GM23338 (cell line): ENCODE data around the gene CTSC. TPM values are rescaled to one million over a fixed set of nuclear protein-coding genes. Genes with fewer than 3 reads are reported as not detected.

Source experiments
- ATAC-seq: fragments of 200-7000 bp; cut with Tn5 transposase; 3 replicates; pipeline ENCODE4 v1.9.1; 2020
- DNase-seq: peaks from one replicate; pipeline ENCODE4 v3.0.0-alpha.2; 2015; ENCODE audit warnings: low spot score
- H2AFZ ChIP-seq: fragments of 200-600 bp; sonication (generic); 2 replicates; pipeline ENCODE4 v1.8.0; 2016; ENCODE audit warnings: antibody characterized with exemption, mild to moderate bottlenecking, moderate library complexity
- H3F3A ChIP-seq: fragments of 200-600 bp; sonication (generic); replicated peaks from 2 replicates; pipeline ENCODE4 v1.8.0; 2017; ENCODE audit warnings: antibody characterized with exemption, mixed run types, low read depth
- H3K27ac ChIP-seq: fragments of 200-600 bp; sonication (generic); 2 replicates; pipeline ENCODE4 v1.6.1; 2016; ENCODE audit warnings: low read depth
- H3K27me3 ChIP-seq: fragments of 200-600 bp; sonication (generic); 2 replicates; pipeline ENCODE4 v1.8.0; 2016; ENCODE audit warnings: mild to moderate bottlenecking, mixed run types, moderate library complexity; ENCODE audit not compliant: insufficient read depth
- H3K36me3 ChIP-seq: fragments of 200-600 bp; sonication (generic); 2 replicates; pipeline ENCODE4 v1.8.0; 2016; ENCODE audit warnings: mild to moderate bottlenecking; ENCODE audit not compliant: insufficient read depth
- H3K4me1 ChIP-seq: fragments of 200-600 bp; sonication (generic); 2 replicates; pipeline ENCODE4 v1.8.0; 2016; ENCODE audit warnings: mild to moderate bottlenecking, moderate library complexity; ENCODE audit not compliant: insufficient read depth
- H3K4me2 ChIP-seq: fragments of 200-600 bp; sonication (generic); 2 replicates; pipeline ENCODE4 v1.7.1; 2017; ENCODE audit warnings: mixed run types
- H3K4me3 ChIP-seq: fragments of 200-600 bp; sonication (generic); 2 replicates; pipeline ENCODE4 v1.6.1; 2016; ENCODE audit warnings: mixed run types
- H3K79me2 ChIP-seq: fragments of 200-600 bp; sonication (generic); replicated peaks from 2 replicates; pipeline ENCODE4 v1.8.0; 2017; ENCODE audit warnings: mild to moderate bottlenecking; ENCODE audit not compliant: insufficient read depth
- H3K9me2 ChIP-seq: fragments of 200-600 bp; sonication (generic); 2 replicates; pipeline ENCODE4 v1.8.0; 2017; ENCODE audit not compliant: insufficient read depth
- H4K20me1 ChIP-seq: fragments of 200-600 bp; sonication (generic); replicated peaks from 2 replicates; pipeline ENCODE4 v1.8.0; 2017; ENCODE audit warnings: mild to moderate bottlenecking; ENCODE audit not compliant: insufficient read depth
- H3K27ac Mint-ChIP-seq: 2 replicates; pipeline ENCODE4 v1.8.0; 2020; ENCODE audit warnings: inconsistent platforms, mild to moderate bottlenecking, moderate library complexity, mixed read lengths
- H3K27me3 Mint-ChIP-seq: 3 replicates; pipeline ENCODE4 v1.8.0; 2022; ENCODE audit warnings: low read depth, mild to moderate bottlenecking, moderate library complexity, mixed read lengths, inconsistent platforms; ENCODE audit not compliant: insufficient read depth, poor library complexity
- H3K36me3 Mint-ChIP-seq: 3 replicates; pipeline ENCODE4 v1.8.0; 2021; ENCODE audit warnings: low read depth, mild to moderate bottlenecking, inconsistent platforms, moderate library complexity, mixed read lengths
- H3K4me1 Mint-ChIP-seq: 3 replicates; pipeline ENCODE4 v1.8.0; 2020; ENCODE audit warnings: mild to moderate bottlenecking, inconsistent platforms, mixed read lengths
- H3K4me3 Mint-ChIP-seq: 3 replicates; pipeline ENCODE4 v1.8.0; 2021; ENCODE audit warnings: moderate library complexity, mild to moderate bottlenecking, inconsistent platforms, mixed read lengths
- H3K9me3 Mint-ChIP-seq: 3 replicates; pipeline ENCODE4 v1.8.0; 2020; ENCODE audit warnings: moderate library complexity, mild to moderate bottlenecking, inconsistent platforms, mixed read lengths
- CREB1 ChIP-seq: fragments of 250-450 bp; sonication (Bioruptor Pico); IDR thresholded peaks from 2 replicates; pipeline ENCODE4 v1.5.0; 2020; ENCODE audit warnings: low read depth, mild to moderate bottlenecking, moderate library complexity
- EZH2 ChIP-seq: fragments of 200-600 bp; sonication (generic); IDR thresholded peaks from one replicate; pipeline ENCODE4 v1.8.0; 2017; ENCODE audit warnings: antibody characterized with exemption, mild to moderate bottlenecking, low read depth; ENCODE audit not compliant: unreplicated experiment
- EZH2phosphoT487 ChIP-seq: fragments of 200-600 bp; sonication (generic); IDR thresholded peaks from one replicate; pipeline ENCODE4 v1.8.1; 2018; ENCODE audit warnings: antibody characterized with exemption; ENCODE audit not compliant: unreplicated experiment
- JUNB ChIP-seq: IDR thresholded peaks from one replicate; pipeline ENCODE4 v1.6.1; 2016; ENCODE audit warnings: antibody characterized with exemption; ENCODE audit not compliant: unreplicated experiment
- POLR2AphosphoS5 ChIP-seq: IDR thresholded peaks from 2 replicates; pipeline ENCODE4 v1.6.1; 2016; ENCODE audit warnings: antibody characterized with exemption, low read depth
- STAT1 ChIP-seq: IDR thresholded peaks from one replicate; pipeline ENCODE4 v1.6.1; 2016; ENCODE audit warnings: antibody characterized with exemption; ENCODE audit not compliant: unreplicated experiment
- ZNF114 ChIP-seq: fragments of 250-450 bp; sonication (Bioruptor Pico); IDR thresholded peaks from 2 replicates; pipeline ENCODE4 v1.5.0; 2020; ENCODE audit warnings: mild to moderate bottlenecking, moderate library complexity
- ZNF331 ChIP-seq: fragments of 250-450 bp; sonication (Bioruptor Pico); IDR thresholded peaks from 2 replicates; pipeline ENCODE4 v1.5.0; 2020; ENCODE audit warnings: low read depth, mild to moderate bottlenecking, moderate library complexity
- polyA plus RNA-seq: library from polyadenylated mRNA; unstranded; fragments of >200 nt; fragmentation: Nextera tagmentation; extraction: Ambion mirVana; gene quantifications from 2 replicates; pipeline ENCODE4 v1.2.1, GENCODE V29; 2016
- total RNA-seq: library from RNA; depleted of rRNA; stranded (reverse); fragments of >200 nt; shearing (Covaris generic); gene quantifications from 2 replicates; pipeline ENCODE4 v1.2.3, GENCODE V29; 2014
- TF ChIP-seq, protein P1 (sequence below): IDR thresholded peaks from 2 replicates; pipeline ENCODE4 v1.6.1; 2016; ENCODE audit warnings: antibody characterized with exemption
- TF ChIP-seq, protein P2 (sequence below), 2 experiments: fragments of 200-600 bp in 1 of 2; sonication (generic) in 1 of 2; conservative IDR thresholded peaks; 2 replicates each; pipeline versions ENCODE4 v1.5.1 to v1.6.1; 2016 to 2017; ENCODE audit warnings: antibody characterized with exemption in 2 of 2, low read depth in 2 of 2, mild to moderate bottlenecking in 2 of 2, moderate library complexity in 1 of 2
- TF ChIP-seq, protein P3 (sequence below): fragments of 250-450 bp; sonication (Bioruptor Pico); IDR thresholded peaks from 2 replicates; pipeline ENCODE4 v1.5.0; 2020; ENCODE audit warnings: mild to moderate bottlenecking, moderate library complexity
- TF ChIP-seq, protein P4 (sequence below): IDR thresholded peaks from one replicate; pipeline ENCODE4 v1.6.1; 2018; ENCODE audit warnings: antibody characterized with exemption; ENCODE audit not compliant: unreplicated experiment

The CTSC gene
- total and polyA plus RNA-seq, 2 experiments from 2014 or later = 408 to 444 TPM

DNA sequence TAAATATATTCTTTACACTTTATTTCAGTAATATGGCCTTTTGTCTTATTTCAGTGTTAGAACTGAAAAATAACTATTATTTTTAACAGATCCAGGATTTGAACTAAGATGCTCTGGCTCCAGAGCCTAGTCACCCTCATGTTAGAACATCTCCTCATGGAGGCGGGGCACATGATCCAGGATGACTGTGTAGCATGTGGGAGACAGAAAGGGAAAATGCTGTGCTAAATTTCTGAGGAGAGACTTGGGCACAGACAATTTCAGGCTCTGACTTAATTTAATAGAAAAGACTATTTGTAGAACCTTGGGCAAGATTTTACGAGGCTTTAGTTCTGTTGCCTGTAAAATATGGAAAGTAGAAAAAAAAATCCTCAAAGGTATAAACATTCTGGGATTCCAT lies 24.1 kb downstream of the CTSC start (continued):
- TF ChIP-seq EZH2 = no peak
- no peak for TF ChIP-seq EZH2phosphoT487
- TF ChIP-seq, protein P1, sequence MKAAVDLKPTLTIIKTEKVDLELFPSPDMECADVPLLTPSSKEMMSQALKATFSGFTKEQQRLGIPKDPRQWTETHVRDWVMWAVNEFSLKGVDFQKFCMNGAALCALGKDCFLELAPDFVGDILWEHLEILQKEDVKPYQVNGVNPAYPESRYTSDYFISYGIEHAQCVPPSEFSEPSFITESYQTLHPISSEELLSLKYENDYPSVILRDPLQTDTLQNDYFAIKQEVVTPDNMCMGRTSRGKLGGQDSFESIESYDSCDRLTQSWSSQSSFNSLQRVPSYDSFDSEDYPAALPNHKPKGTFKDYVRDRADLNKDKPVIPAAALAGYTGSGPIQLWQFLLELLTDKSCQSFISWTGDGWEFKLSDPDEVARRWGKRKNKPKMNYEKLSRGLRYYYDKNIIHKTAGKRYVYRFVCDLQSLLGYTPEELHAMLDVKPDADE = no peak
- no peak for TF ChIP-seq POLR2AphosphoS5
- TF ChIP-seq ZNF331 (CRISPR knock-in tag) = no peak
- no peak for TF ChIP-seq JUNB
- TF ChIP-seq CREB1 (CRISPR knock-in tag) = no peak
- TF ChIP-seq ZNF114 (CRISPR knock-in tag) = no peak
- no peak for TF ChIP-seq STAT1
- TF ChIP-seq, protein P2, sequence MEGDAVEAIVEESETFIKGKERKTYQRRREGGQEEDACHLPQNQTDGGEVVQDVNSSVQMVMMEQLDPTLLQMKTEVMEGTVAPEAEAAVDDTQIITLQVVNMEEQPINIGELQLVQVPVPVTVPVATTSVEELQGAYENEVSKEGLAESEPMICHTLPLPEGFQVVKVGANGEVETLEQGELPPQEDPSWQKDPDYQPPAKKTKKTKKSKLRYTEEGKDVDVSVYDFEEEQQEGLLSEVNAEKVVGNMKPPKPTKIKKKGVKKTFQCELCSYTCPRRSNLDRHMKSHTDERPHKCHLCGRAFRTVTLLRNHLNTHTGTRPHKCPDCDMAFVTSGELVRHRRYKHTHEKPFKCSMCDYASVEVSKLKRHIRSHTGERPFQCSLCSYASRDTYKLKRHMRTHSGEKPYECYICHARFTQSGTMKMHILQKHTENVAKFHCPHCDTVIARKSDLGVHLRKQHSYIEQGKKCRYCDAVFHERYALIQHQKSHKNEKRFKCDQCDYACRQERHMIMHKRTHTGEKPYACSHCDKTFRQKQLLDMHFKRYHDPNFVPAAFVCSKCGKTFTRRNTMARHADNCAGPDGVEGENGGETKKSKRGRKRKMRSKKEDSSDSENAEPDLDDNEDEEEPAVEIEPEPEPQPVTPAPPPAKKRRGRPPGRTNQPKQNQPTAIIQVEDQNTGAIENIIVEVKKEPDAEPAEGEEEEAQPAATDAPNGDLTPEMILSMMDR (conservative IDR thresholded peaks at IDR 0.05; ENCODE audit: low read depth in 2 of 2) = no peak

DNA sequence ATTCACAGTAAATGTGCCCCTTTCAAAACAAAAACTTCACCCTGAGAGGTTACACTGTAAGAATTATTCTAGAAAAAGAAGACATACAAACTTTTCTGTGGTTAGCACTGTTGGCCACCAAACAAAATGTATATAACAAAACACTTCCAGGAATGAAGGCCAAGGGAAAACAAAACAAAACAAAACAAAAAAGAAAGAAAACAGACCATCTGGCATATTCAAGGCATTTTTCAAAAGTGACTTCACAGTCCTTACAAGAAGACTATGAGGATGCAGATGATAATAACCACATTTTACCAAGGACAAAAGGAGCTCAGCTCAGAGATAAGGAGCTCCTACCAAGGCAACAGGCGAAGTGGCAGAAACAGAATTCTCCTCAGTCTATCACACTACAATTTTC lies 24.9 kb downstream of the CTSC start:
- H3K79me2 ChIP-seq = peaks cover 75% of the 10 kb centered on the region
- H3K27me3 ChIP-seq = no peaks in the 10 kb centered on the region
- no peaks in the 10 kb centered on the region for H3K9me3 Mint-ChIP-seq
- DNase-seq (no peak), ATAC-seq (no peak)
- H3K27ac ChIP-seq = peak overlapping the region; percentile 64; the same call in 1 of the 2 replicates
- H3F3A ChIP-seq = 0 out of 2 replicates have a peak, but pooled peaks cover 7% of the 10 kb centered on the region
- peaks cover 14% of the 10 kb centered on the region; the same call in 1 of the 2 replicates for H3K36me3 ChIP-seq
- peaks cover 66% of the 10 kb centered on the region for H3K36me3 Mint-ChIP-seq
- peaks cover 10% of the 10 kb centered on the region for H4K20me1 ChIP-seq
- no peak overlapping the region; the same call in 2 of the 3 replicates for H3K4me3 Mint-ChIP-seq
- H3K27me3 Mint-ChIP-seq = peaks cover 7% of the 10 kb centered on the region
- H3K27ac Mint-ChIP-seq = peak overlapping the region; percentile 89
- no peak overlapping the region for H3K4me3 ChIP-seq
- H3K9me2 ChIP-seq = no peaks in the 10 kb centered on the region
- H3K4me2 ChIP-seq = peak overlapping the region; percentile 9; the same call in 1 of the 2 replicates
- H3K4me1 ChIP-seq = peaks cover 64% of the 10 kb centered on the region
- H3K4me1 Mint-ChIP-seq = peaks cover 83% of the 10 kb centered on the region
- H2AFZ ChIP-seq = no peak overlapping the region
- no peak for TF ChIP-seq STAT1
- no peak for TF ChIP-seq EZH2
- TF ChIP-seq, protein P3, sequence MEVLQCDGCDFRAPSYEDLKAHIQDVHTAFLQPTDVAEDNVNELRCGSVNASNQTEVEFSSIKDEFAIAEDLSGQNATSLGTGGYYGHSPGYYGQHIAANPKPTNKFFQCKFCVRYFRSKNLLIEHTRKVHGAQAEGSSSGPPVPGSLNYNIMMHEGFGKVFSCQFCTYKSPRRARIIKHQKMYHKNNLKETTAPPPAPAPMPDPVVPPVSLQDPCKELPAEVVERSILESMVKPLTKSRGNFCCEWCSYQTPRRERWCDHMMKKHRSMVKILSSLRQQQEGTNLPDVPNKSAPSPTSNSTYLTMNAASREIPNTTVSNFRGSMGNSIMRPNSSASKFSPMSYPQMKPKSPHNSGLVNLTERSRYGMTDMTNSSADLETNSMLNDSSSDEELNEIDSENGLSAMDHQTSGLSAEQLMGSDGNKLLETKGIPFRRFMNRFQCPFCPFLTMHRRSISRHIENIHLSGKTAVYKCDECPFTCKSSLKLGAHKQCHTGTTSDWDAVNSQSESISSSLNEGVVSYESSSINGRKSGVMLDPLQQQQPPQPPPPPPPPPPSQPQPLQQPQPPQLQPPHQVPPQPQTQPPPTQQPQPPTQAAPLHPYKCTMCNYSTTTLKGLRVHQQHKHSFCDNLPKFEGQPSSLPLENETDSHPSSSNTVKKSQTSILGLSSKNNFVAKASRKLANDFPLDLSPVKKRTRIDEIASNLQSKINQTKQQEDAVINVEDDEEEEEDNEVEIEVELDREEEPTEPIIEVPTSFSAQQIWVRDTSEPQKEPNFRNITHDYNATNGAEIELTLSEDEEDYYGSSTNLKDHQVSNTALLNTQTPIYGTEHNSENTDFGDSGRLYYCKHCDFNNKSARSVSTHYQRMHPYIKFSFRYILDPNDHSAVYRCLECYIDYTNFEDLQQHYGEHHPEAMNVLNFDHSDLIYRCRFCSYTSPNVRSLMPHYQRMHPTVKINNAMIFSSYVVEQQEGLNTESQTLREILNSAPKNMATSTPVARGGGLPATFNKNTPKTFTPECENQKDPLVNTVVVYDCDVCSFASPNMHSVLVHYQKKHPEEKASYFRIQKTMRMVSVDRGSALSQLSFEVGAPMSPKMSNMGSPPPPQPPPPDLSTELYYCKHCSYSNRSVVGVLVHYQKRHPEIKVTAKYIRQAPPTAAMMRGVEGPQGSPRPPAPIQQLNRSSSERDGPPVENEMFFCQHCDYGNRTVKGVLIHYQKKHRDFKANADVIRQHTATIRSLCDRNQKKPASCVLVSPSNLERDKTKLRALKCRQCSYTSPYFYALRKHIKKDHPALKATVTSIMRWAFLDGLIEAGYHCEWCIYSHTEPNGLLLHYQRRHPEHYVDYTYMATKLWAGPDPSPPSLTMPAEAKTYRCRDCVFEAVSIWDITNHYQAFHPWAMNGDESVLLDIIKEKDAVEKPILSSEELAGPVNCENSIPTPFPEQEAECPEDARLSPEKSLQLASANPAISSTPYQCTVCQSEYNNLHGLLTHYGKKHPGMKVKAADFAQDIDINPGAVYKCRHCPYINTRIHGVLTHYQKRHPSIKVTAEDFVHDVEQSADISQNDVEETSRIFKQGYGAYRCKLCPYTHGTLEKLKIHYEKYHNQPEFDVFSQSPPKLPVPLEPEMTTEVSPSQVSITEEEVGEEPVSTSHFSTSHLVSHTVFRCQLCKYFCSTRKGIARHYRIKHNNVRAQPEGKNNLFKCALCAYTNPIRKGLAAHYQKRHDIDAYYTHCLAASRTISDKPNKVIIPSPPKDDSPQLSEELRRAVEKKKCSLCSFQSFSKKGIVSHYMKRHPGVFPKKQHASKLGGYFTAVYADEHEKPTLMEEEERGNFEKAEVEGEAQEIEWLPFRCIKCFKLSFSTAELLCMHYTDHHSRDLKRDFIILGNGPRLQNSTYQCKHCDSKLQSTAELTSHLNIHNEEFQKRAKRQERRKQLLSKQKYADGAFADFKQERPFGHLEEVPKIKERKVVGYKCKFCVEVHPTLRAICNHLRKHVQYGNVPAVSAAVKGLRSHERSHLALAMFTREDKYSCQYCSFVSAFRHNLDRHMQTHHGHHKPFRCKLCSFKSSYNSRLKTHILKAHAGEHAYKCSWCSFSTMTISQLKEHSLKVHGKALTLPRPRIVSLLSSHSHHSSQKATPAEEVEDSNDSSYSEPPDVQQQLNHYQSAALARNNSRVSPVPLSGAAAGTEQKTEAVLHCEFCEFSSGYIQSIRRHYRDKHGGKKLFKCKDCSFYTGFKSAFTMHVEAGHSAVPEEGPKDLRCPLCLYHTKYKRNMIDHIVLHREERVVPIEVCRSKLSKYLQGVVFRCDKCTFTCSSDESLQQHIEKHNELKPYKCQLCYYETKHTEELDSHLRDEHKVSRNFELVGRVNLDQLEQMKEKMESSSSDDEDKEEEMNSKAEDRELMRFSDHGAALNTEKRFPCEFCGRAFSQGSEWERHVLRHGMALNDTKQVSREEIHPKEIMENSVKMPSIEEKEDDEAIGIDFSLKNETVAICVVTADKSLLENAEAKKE (CRISPR knock-in tag) = no peak
- TF ChIP-seq POLR2AphosphoS5 = no peak
- no peak for TF ChIP-seq JUNB
- TF ChIP-seq, protein P4, sequence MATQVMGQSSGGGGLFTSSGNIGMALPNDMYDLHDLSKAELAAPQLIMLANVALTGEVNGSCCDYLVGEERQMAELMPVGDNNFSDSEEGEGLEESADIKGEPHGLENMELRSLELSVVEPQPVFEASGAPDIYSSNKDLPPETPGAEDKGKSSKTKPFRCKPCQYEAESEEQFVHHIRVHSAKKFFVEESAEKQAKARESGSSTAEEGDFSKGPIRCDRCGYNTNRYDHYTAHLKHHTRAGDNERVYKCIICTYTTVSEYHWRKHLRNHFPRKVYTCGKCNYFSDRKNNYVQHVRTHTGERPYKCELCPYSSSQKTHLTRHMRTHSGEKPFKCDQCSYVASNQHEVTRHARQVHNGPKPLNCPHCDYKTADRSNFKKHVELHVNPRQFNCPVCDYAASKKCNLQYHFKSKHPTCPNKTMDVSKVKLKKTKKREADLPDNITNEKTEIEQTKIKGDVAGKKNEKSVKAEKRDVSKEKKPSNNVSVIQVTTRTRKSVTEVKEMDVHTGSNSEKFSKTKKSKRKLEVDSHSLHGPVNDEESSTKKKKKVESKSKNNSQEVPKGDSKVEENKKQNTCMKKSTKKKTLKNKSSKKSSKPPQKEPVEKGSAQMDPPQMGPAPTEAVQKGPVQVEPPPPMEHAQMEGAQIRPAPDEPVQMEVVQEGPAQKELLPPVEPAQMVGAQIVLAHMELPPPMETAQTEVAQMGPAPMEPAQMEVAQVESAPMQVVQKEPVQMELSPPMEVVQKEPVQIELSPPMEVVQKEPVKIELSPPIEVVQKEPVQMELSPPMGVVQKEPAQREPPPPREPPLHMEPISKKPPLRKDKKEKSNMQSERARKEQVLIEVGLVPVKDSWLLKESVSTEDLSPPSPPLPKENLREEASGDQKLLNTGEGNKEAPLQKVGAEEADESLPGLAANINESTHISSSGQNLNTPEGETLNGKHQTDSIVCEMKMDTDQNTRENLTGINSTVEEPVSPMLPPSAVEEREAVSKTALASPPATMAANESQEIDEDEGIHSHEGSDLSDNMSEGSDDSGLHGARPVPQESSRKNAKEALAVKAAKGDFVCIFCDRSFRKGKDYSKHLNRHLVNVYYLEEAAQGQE = no peak
